ENCODE data around the gene RNPC3.

RNPC3 gene

GRCh38 chr1:103516693-103517092, 8.8 kb upstream of the RNPC3 start:
- Histone ChIP-seq H3K4me1 (ENCODE audit: control insufficient read depth, insufficient read depth, low read length) (no peaks in the 10 kb centered on the region), H3K4me3 (ENCODE audit: low read length) (no peak overlapping the region)

DNA sequence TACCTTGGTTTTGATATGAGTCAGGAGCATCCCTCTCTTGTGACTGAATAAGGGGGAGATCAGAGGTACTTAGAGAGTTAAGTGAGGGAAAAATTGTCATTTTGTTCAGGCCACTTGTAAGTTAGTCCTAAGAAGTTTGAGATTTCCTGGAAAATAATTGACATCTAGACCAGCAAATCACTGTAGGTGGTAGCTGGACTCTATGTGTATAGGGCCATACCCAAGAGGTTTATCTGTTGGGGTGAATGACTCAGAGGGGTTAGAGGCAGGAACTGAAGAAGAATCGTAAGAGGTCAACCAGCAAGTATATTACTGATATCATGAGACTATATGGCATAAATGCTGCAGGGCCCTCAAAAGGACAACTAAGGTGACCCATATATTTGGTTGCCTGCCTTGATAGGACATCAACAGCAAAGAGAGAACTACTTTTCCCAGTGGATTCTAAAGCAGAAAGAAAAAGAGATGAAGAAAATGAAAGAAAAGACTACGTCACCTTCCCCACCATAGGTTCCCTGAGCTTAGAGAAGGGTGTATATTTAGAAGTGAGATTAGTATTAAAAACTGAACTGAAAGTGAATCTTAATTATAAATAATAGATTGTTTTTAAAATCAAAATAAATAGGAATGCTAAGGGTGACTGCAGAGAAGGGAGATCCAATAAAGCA, 8.0 kb upstream of the RNPC3 start:
- H3K9me3 ChIP-seq (ENCODE audit: control insufficient read depth, insufficient read depth, low read length): no peaks in the 10 kb centered on the region
- no peak for DNase-seq (ENCODE audit: low read depth, low spot score)
- H3K27ac ChIP-seq (ENCODE audit: low read length): no peak overlapping the region
- no CpG with 5 or more reads among the region's 2 CpGs for WGBS (ENCODE audit: insufficient coverage, insufficient read length)
- H3K4me3 ChIP-seq (ENCODE audit: low read length): no peak overlapping the region
- H3K36me3 ChIP-seq (ENCODE audit: control insufficient read depth, insufficient read depth, low read length): no peaks in the 10 kb centered on the region
- H3K27me3 ChIP-seq (ENCODE audit: control insufficient read depth, insufficient read depth, low read length): no peaks in the 10 kb centered on the region; the same call in 1 of the 2 replicates
- H3K4me1 ChIP-seq (ENCODE audit: control insufficient read depth, insufficient read depth, low read length): no peaks in the 10 kb centered on the region

More at GRCh38 chr1:103516693-103517092, 8.8 kb upstream of the RNPC3 start:
- H3K27ac ChIP-seq (ENCODE audit: low read length): no peak overlapping the region
- H3K27me3 ChIP-seq (ENCODE audit: control insufficient read depth, insufficient read depth, low read length): no peaks in the 10 kb centered on the region; the same call in 1 of the 2 replicates
- no peak for DNase-seq (ENCODE audit: low read depth, low spot score)
- H3K36me3 ChIP-seq (ENCODE audit: control insufficient read depth, insufficient read depth, low read length): no peaks in the 10 kb centered on the region
- H3K9me3 ChIP-seq (ENCODE audit: control insufficient read depth, insufficient read depth, low read length): no peaks in the 10 kb centered on the region

DNA sequence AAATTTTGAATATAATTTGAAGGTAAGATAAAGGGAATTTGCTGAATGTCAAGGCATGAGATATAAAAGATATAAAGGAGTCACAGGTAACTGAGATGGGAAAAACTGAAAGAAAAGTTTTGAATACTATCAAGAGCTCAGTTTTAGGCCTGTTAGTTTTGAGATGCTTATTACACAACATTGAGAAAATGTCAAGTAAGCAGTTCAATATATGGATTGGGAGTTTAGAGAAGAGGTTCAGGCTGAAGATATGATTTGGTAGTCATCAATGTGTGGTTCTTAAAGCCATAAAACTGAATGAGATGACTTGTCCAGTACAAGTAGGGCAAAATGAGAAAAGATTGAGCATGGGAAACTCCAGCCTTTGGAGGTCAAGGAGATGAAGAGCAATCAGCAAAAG, 4.7 kb upstream of the RNPC3 start:
- Histone ChIP-seq H3K27ac (ENCODE audit: low read length) (no peak overlapping the region), H3K27me3 (ENCODE audit: control insufficient read depth, insufficient read depth, low read length) (no peaks in the 10 kb centered on the region; the same call in 1 of the 2 replicates), H3K4me3 (ENCODE audit: low read length) (no peak overlapping the region), H3K36me3 (ENCODE audit: control insufficient read depth, insufficient read depth, low read length) (no peaks in the 10 kb centered on the region), H3K4me1 (ENCODE audit: control insufficient read depth, insufficient read depth, low read length) (no peaks in the 10 kb centered on the region), H3K9me3 (ENCODE audit: control insufficient read depth, insufficient read depth, low read length) (no peaks in the 10 kb centered on the region)
- DNase-seq (ENCODE audit: low read depth, low spot score): no peak

DNA sequence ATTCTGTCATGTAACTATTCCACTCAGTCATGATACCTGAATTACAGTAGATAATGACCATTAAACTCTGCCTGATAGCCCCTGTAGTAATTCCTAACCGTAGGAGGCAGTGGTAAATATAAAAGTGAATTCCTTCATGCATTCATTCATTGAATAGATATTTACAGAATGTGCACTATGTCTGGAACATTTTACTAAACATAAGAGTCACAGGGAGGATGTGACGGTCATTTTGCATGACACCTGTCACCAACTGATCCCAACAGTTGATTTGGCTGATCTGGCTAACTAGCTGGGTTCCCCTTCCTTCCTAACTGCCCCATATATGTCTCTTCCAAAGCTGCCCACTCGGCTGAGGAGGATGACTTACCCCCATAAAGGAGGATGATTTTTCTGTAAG, 2.2 kb upstream of the RNPC3 start:
- no peaks in the 10 kb centered on the region for H3K9me3 ChIP-seq (ENCODE audit: control insufficient read depth, insufficient read depth, low read length)
- H3K27me3 ChIP-seq (ENCODE audit: control insufficient read depth, insufficient read depth, low read length): no peaks in the 10 kb centered on the region; the same call in 1 of the 2 replicates
- no peaks in the 10 kb centered on the region for H3K36me3 ChIP-seq (ENCODE audit: control insufficient read depth, insufficient read depth, low read length)
- no CpG with 5 or more reads among the region's 3 CpGs for WGBS (ENCODE audit: insufficient coverage, insufficient read length)
- H3K4me3 ChIP-seq (ENCODE audit: low read length): no peak overlapping the region
- H3K4me1 ChIP-seq (ENCODE audit: control insufficient read depth, insufficient read depth, low read length): no peaks in the 10 kb centered on the region
- DNase-seq (ENCODE audit: low read depth, low spot score): no peak
- no peak overlapping the region for H3K27ac ChIP-seq (ENCODE audit: low read length)

DNA sequence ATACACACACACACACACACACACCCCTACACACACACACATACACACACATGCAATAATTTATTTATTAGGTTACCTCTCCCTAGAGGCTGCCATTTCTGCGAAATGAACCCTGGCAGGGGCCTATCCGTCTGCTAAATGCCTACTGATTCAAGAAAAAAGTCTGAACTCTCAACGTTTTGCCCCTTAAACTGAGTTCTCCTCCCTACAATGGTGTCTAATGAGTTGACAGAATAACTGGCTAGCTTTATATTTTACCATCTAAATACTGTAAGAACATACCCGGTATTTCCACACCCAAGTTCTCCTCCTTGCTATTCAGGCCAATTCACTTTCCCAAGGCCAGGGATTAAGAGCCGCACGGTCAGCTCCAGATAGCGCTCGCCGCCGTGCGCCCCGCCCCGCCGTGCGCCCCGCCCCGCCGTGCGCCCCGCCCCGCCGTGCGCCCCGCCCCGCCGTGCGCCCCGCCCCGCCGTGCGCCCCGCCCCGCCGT, 339 bp upstream of the RNPC3 start:
- no CpG with 5 or more reads among the region's 34 CpGs for WGBS (ENCODE audit: insufficient coverage, insufficient read length)
- H3K27ac ChIP-seq (ENCODE audit: low read length): no peak overlapping the region
- H3K4me1 ChIP-seq (ENCODE audit: control insufficient read depth, insufficient read depth, low read length): no peaks in the 10 kb centered on the region
- no peaks in the 10 kb centered on the region for H3K9me3 ChIP-seq (ENCODE audit: control insufficient read depth, insufficient read depth, low read length)
- no peaks in the 10 kb centered on the region for H3K36me3 ChIP-seq (ENCODE audit: control insufficient read depth, insufficient read depth, low read length)
- peak; percentile 7 for DNase-seq (ENCODE audit: low read depth, low spot score)
- H3K27me3 ChIP-seq (ENCODE audit: control insufficient read depth, insufficient read depth, low read length): no peaks in the 10 kb centered on the region; the same call in 1 of the 2 replicates
- H3K4me3 ChIP-seq (ENCODE audit: low read length): no peak overlapping the region

- WGBS (ENCODE audit: insufficient coverage, insufficient read length): no CpG with 5 or more reads among the region's 2 CpGs
- DNase-seq (ENCODE audit: low read depth, low spot score): no peak
- no peaks in the 10 kb centered on the region for H3K4me1 ChIP-seq (ENCODE audit: control insufficient read depth, insufficient read depth, low read length)
- no peaks in the 10 kb centered on the region for H3K27me3 ChIP-seq (ENCODE audit: control insufficient read depth, insufficient read depth, low read length)
- no peaks in the 10 kb centered on the region for H3K9me3 ChIP-seq (ENCODE audit: control insufficient read depth, insufficient read depth, low read length)
- no peak overlapping the region for H3K4me3 ChIP-seq (ENCODE audit: low read length)
- no peaks in the 10 kb centered on the region for H3K36me3 ChIP-seq (ENCODE audit: control insufficient read depth, insufficient read depth, low read length)
- no peak overlapping the region for H3K27ac ChIP-seq (ENCODE audit: low read length)
Measured at GRCh38 chr1:103527331-103527730, 1.8 kb downstream of the RNPC3 start.

DNA sequence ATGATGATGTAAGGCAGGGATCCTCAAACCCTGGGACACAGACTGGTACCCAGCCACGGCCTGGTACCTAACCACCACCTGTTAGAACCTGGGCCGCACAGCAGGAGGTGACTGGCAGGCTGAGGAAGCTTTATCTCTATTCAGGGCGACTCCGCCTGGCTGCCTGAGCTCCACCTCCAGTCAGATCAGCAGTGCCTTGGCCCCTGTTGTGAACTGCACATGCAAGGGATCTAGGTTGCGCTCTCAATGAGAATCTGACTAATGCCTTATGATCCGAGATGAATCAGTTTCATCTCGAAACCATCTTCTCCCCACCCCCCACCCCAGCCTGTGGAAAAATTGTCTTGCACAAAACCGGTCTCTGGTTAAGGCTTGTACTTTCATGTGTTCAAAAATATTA, 4.2 kb downstream of the RNPC3 start:
- Histone ChIP-seq H3K27ac (ENCODE audit: low read length) (no peak overlapping the region), H3K9me3 (ENCODE audit: control insufficient read depth, insufficient read depth, low read length) (no peaks in the 10 kb centered on the region), H3K4me1 (ENCODE audit: control insufficient read depth, insufficient read depth, low read length) (no peaks in the 10 kb centered on the region), H3K27me3 (ENCODE audit: control insufficient read depth, insufficient read depth, low read length) (no peaks in the 10 kb centered on the region), H3K36me3 (ENCODE audit: control insufficient read depth, insufficient read depth, low read length) (no peaks in the 10 kb centered on the region), H3K4me3 (ENCODE audit: low read length) (no peak overlapping the region)
- no peak for DNase-seq (ENCODE audit: low read depth, low spot score)
- WGBS (ENCODE audit: insufficient coverage, insufficient read length): no CpG with 5 or more reads among the region's 8 CpGs

GRCh38 chr1:103538226-103538625, 12.7 kb downstream of the RNPC3 start:
- WGBS (ENCODE audit: insufficient coverage, insufficient read length): no CpG with 5 or more reads among the region's 2 CpGs
- Histone ChIP-seq H3K4me1 (ENCODE audit: control insufficient read depth, insufficient read depth, low read length) (no peaks in the 10 kb centered on the region), H3K9me3 (ENCODE audit: control insufficient read depth, insufficient read depth, low read length) (no peaks in the 10 kb centered on the region), H3K27me3 (ENCODE audit: control insufficient read depth, insufficient read depth, low read length) (no peaks in the 10 kb centered on the region), H3K36me3 (ENCODE audit: control insufficient read depth, insufficient read depth, low read length) (no peaks in the 10 kb centered on the region; the same call in 1 of the 2 replicates), H3K4me3 (ENCODE audit: low read length) (no peak overlapping the region), H3K27ac (ENCODE audit: low read length) (no peak overlapping the region)
- no peak for DNase-seq (ENCODE audit: low read depth, low spot score)

GRCh38 chr1:103541431-103541830, 15.9 kb downstream of the RNPC3 start:
- no peaks in the 10 kb centered on the region; the same call in 1 of the 2 replicates for H3K36me3 ChIP-seq (ENCODE audit: control insufficient read depth, insufficient read depth, low read length)
- H3K27ac ChIP-seq (ENCODE audit: low read length): no peak overlapping the region
- no peaks in the 10 kb centered on the region for H3K27me3 ChIP-seq (ENCODE audit: control insufficient read depth, insufficient read depth, low read length)
- no peaks in the 10 kb centered on the region for H3K4me1 ChIP-seq (ENCODE audit: control insufficient read depth, insufficient read depth, low read length)
- H3K9me3 ChIP-seq (ENCODE audit: control insufficient read depth, insufficient read depth, low read length): no peaks in the 10 kb centered on the region
- DNase-seq (ENCODE audit: low read depth, low spot score): no peak
- no peak overlapping the region for H3K4me3 ChIP-seq (ENCODE audit: low read length)
- 100% methylated on average over 2 of the region's 3 CpGs for WGBS (ENCODE audit: insufficient coverage, insufficient read length)

DNA sequence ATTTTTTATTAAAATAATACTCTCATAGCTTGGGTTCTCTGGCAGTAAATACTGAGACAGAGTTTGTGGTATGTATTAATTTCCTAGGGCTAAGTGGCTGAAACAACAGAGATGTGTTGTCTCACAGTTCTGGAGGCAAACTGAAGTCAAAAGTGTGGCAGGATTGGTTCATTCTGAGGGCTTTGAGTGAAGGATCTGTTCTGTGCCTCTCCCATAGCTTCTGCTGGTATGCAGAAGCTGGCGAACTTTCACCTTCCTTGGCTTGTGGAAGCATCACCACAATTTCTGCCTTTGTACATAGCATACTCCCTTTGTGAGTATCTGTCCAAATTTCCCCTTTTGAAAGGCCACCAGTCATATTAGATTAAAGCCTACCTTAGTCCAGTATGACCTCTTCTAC, 21.0 kb downstream of the RNPC3 start:
- Histone ChIP-seq H3K4me3 (ENCODE audit: low read length) (no peak overlapping the region), H3K9me3 (ENCODE audit: control insufficient read depth, insufficient read depth, low read length) (no peaks in the 10 kb centered on the region), H3K27ac (ENCODE audit: low read length) (no peak overlapping the region), H3K36me3 (ENCODE audit: control insufficient read depth, insufficient read depth, low read length) (peaks cover 5% of the 10 kb centered on the region; the same call in 1 of the 2 replicates), H3K4me1 (ENCODE audit: control insufficient read depth, insufficient read depth, low read length) (no peaks in the 10 kb centered on the region), H3K27me3 (ENCODE audit: control insufficient read depth, insufficient read depth, low read length) (no peaks in the 10 kb centered on the region)
- WGBS (ENCODE audit: insufficient coverage, insufficient read length): no CpG with 5 or more reads among the region's 1 CpG
- DNase-seq (ENCODE audit: low read depth, low spot score): no peak

GRCh38 chr1:103547840-103548239, 22.3 kb downstream of the RNPC3 start:
- Histone ChIP-seq H3K36me3 (ENCODE audit: control insufficient read depth, insufficient read depth, low read length) (peaks cover 5% of the 10 kb centered on the region; the same call in 1 of the 2 replicates), H3K27ac (ENCODE audit: low read length) (no peak overlapping the region), H3K4me1 (ENCODE audit: control insufficient read depth, insufficient read depth, low read length) (no peaks in the 10 kb centered on the region), H3K27me3 (ENCODE audit: control insufficient read depth, insufficient read depth, low read length) (no peaks in the 10 kb centered on the region), H3K9me3 (ENCODE audit: control insufficient read depth, insufficient read depth, low read length) (no peaks in the 10 kb centered on the region), H3K4me3 (ENCODE audit: low read length) (no peak overlapping the region)
- no CpG with 5 or more reads among the region's 3 CpGs for WGBS (ENCODE audit: insufficient coverage, insufficient read length)
- no peak for DNase-seq (ENCODE audit: low read depth, low spot score)

Data from iPS DF 6.9 (cell line).